NK-92 (cell line): ENCODE measurements around the gene AHCY.
"Not testable (repeated sequence)": the region's sequence is repeated elsewhere in the genome, so short reads cannot be mapped to it uniquely, and the experiment has no call there.

ENCODE experiments used
- DNase-seq: peaks from one replicate; lab custom pipeline; 2025; ENCODE audit not compliant: unreplicated experiment; lab: John Stamatoyannopoulos, UW

AHCY gene

GRCh38 chr20:34299556-34300255 lies 3.4 kb downstream of the AHCY start:
- no peak for DNase-seq

- not testable (repeated sequence) for DNase-seq
Measured at GRCh38 chr20:34298294-34298784, 4.8 kb downstream of the AHCY start.

DNA sequence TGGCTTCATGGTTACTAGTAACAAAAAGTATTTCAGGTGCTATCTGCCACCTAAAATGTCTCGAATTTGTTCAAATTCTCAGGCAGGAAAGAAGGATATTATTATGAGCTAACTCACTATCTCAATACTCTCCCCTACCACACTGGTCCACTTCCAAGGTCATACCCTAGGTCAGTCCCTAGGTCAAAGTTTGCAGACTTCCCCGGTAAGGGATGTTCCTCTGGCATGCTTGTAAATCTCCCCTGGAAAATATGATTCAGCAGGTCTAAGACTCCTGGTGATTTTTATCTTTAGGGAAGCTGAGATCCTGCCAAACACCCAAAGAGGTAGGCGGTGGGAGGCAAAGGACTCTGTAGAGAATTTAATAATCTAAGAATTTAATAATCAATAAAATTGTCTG lies 6.7 kb downstream of the AHCY start:
- DNase-seq: no peak

DNA sequence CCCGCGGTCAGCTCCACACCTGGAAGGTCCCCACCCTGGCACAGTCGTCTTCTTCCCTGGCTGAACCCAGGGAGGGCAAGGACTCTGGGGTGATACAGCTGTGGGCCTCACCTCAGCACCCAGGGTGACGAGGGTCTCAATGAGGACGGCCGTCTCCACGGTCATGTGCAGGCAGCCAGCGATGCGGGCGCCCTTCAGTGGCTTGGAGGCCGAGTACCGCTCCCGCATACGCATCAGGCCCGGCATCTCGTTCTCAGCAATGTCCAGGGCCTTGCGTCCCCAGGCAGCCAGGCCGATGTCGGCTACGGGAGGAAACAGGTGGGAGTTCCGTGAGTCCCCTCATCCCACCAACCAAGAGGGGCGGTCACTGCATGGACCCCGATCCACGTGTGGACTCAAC lies 7.9 kb downstream of the AHCY start:
- DNase-seq: no peak

DNA sequence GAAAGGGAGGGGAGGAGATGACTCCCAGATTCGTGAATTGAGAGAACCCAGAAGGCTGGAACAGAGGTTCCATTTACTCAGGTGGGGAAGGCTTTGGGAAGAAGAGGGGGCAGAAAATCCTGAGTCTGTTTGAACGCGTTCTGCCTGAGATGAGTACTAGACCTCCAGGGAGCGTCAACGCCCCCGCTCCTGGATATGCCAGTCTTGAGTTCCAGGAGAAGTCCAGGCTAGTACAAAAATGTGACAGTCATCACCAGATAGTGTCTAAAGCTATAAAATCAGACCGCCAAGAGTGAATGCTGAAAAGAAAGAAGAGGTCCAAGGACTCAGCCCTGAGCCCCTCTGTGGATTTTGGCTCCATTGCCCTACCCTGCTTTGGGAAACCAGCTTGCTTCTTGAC lies 8.6 kb downstream of the AHCY start:
- DNase-seq: no peak

- no peak for DNase-seq
Measured at GRCh38 chr20:34293589-34293988, 9.6 kb downstream of the AHCY start.

DNA sequence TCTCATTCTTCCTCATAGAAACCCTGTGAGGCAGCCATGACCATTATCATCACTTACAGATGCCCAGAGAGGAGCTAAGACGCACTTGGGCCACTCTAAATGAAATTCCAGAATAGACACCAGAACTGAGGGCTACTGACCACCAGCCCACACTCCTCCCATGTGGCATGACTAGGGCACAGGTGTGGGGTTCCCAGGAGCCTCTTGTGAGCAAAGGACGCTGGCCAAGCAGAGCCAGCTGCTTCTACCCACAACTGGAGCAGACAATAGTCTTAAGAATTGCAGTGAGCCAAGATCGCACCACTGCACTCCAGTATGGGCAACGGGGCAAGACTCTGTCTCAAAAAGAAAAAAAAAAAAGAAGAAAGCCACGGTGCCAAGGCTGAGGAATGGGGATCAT lies 10.0 kb downstream of the AHCY start:
- no peak for DNase-seq

GRCh38 chr20:34292496-34292895 lies 10.7 kb downstream of the AHCY start:
- no peak for DNase-seq

- DNase-seq: no peak
Measured at GRCh38 chr20:34290471-34290870, 12.7 kb downstream of the AHCY start.

GRCh38 chr20:34287500-34287899 lies 15.7 kb downstream of the AHCY start:
- DNase-seq: not testable (repeated sequence)

GRCh38 chr20:34285450-34285849 lies 17.7 kb downstream of the AHCY start:
- no peak for DNase-seq

DNA sequence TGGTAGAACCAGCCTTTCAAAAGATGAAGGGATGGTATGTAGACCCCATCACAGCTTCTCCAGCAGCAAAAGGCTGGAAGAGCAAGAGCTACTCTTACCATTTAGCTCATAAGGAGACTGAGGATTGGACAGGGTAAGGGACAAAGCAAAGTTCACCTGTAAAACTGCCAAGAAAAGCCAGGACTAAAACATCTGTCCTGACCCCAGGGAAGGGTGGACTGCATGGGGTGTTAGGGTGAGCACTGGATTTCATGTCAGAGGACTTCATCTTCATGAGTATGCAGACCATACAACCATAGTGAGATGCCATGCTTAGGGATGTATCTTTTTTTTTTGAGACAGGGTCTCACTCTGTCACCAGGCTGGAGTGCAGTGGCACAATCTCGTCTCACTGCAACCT lies 19.3 kb downstream of the AHCY start:
- DNase-seq: no peak

DNA sequence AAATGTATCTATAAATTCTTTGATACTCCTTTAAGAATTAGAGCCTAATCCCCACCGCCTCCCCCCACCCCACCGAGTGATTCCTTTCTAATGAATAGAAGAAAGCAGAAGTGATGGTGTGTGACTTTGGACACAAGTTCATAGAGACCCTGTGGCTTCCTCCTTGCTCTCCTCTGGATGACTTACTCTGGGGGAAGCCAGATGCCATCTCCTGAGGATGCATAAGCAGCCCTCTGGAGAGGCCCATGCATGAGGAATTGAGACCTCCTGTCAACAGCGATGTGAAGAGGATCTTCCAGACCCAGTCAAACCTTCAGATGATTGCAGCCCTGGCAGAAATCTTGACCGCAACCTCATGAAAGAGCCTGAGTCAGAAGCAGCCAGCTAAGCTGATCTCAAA lies 21.1 kb downstream of the AHCY start:
- no peak for DNase-seq

- DNase-seq: no peak
Measured at GRCh38 chr20:34281177-34281576, 22.0 kb downstream of the AHCY start.

GRCh38 chr20:34274694-34275093 lies 28.5 kb downstream of the AHCY start:
- no peak for DNase-seq

GRCh38 chr20:34271956-34272355 lies 31.2 kb downstream of the AHCY start:
- DNase-seq: no peak

- DNase-seq: no peak
Measured at GRCh38 chr20:34269996-34270627, 33.0 kb downstream of the AHCY start.

GRCh38 chr20:34268851-34269636 lies 34.1 kb downstream of the AHCY start:
- no peak for DNase-seq

DNA sequence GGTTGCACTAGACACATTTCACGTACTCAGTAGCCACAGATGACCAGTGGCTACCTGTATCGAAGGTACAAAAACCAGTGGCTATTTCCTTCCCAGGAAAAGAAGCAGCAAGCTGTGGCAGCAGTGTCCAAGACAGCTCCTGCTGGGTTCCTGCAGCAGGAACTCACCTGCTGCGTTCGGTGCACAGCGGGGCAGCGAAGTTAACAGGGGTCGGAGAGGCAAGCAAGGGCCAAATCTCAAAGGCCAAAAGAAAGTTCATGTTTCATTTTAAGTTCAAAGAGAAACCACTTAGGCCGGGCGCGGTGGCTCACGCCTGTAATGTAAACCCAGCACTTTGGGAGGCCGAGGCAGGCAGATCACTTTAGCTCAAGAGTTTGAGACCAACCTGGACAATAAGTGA lies 35.0 kb downstream of the AHCY start:
- no peak for DNase-seq

- no peak for DNase-seq
Measured at GRCh38 chr20:34264141-34264540, 39.0 kb downstream of the AHCY start.

DNA sequence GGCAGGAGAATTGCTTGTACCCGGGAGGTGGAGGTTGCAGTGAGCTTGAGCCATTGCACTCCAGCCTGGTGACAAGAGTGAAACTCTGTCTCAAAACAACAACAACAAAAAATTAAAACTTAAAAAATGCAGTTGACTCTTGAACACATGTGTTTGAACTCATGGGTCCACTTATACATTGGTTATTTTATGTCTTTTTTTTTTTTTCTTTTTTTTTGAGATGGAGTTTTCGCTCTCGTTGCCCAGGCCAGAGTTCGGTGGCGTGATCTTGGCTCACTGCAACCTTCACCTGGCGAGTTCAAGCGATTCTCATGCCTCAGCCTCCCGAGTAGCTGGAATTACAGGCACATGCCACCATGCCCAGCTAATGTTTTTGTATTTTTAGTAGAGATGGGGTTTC lies 39.7 kb downstream of the AHCY start:
- not testable (repeated sequence) for DNase-seq
